SK-N-SH (cell line): ENCODE measurements around the gene SYNPR. TPM values are rescaled to one million over a fixed set of nuclear protein-coding genes. Genes with fewer than 3 reads are reported as not detected.
A peak's percentile ranks its signal among the peaks of the same experiment; 100 is the strongest.

Source experiments
- CTCF ChIA-PET: fragments of 300-600, 350-600 bp; formaldehyde crosslinking; extraction: SDS; loops from one replicate; lab custom pipeline; 2021; lab: Yijun Ruan, JAX
- POLR2A ChIA-PET: fragments of 350-600 bp; sonication (Branson Sonifier 250); formaldehyde crosslinking; extraction: SDS; loops from one replicate; lab custom pipeline; 2020; ENCODE audit warnings: antibody characterized with exemption, inconsistent platforms; lab: Yijun Ruan, JAX
- DNase-seq: peaks from one replicate; pipeline ENCODE4 v3.0.0; 2012
- H2AFZ ChIP-seq: fragments of 200-600 bp; sonication (generic); 2 replicates; pipeline ENCODE4 v1.8.1; 2016; ENCODE audit warnings: antibody characterized with exemption, mild to moderate bottlenecking, low read depth
- H3F3A ChIP-seq: fragments of 200-600 bp; sonication (generic); replicated peaks from 2 replicates; pipeline ENCODE3; 2016; ENCODE audit warnings: antibody characterized with exemption, mild to moderate bottlenecking; ENCODE audit not compliant: insufficient read depth
- H3K27ac ChIP-seq, 2 experiments: fragments of 200-500 bp in 1 of 2; fragments of 200-600 bp in 1 of 2; sonication (Bioruptor generic) in 1 of 2; sonication (generic), shearing (Covaris generic) in 1 of 2; 2 replicates each; pipeline versions ENCODE4 v1.5.1 to v1.6.1; 2014 to 2016; ENCODE audit warnings: low read depth in 2 of 2, inconsistent platforms in 1 of 2, low read length in 1 of 2, mild to moderate bottlenecking in 1 of 2, mixed read lengths in 1 of 2
- H3K27me3 ChIP-seq: fragments of 200-600 bp; sonication (generic), shearing (Covaris generic); 2 replicates; pipeline ENCODE4 v1.6.1; 2016; ENCODE audit warnings: mixed run types; ENCODE audit not compliant: insufficient read depth
- H3K36me3 ChIP-seq, 2 experiments: fragments of 200-500 bp in 1 of 2; fragments of 200-600 bp in 1 of 2; sonication (Bioruptor generic) in 1 of 2; sonication (generic) in 1 of 2; replicated peaks in 1 of 2; 2 replicates each; pipeline versions ENCODE3 to v1.5.1; 2014 to 2016; ENCODE audit warnings: low read length in 1 of 2, mild to moderate bottlenecking in 1 of 2; ENCODE audit not compliant: insufficient read depth in 2 of 2, control insufficient read depth in 1 of 2
- H3K4me1 ChIP-seq, 2 experiments: fragments of 200-500 bp in 1 of 2; fragments of 200-600 bp in 1 of 2; sonication (Bioruptor generic) in 1 of 2; sonication (generic), shearing (Covaris generic) in 1 of 2; 2 replicates each; pipeline versions ENCODE4 v1.5.1 to v1.6.1; 2014 to 2016; ENCODE audit warnings: low read depth in 1 of 2, low read length in 1 of 2, mixed run types in 1 of 2; ENCODE audit not compliant: insufficient read depth in 2 of 2, control insufficient read depth in 1 of 2
- H3K4me2 ChIP-seq: fragments of 200-600 bp; sonication (generic), shearing (Covaris generic); 2 replicates; pipeline ENCODE4 v1.6.1; 2017; ENCODE audit warnings: mixed run types
- H3K4me3 ChIP-seq, 2 experiments: fragments of 200-500 bp in 1 of 2; fragments of 200-600 bp in 1 of 2; sonication (Bioruptor generic) in 1 of 2; sonication (generic), shearing (Covaris generic) in 1 of 2; 2 replicates each; pipeline versions ENCODE4 v1.5.1 to v1.8.1; 2014 to 2016; ENCODE audit warnings: low read depth in 2 of 2, inconsistent platforms in 1 of 2, low read length in 1 of 2, mild to moderate bottlenecking in 1 of 2, mixed read lengths in 1 of 2, moderate library complexity in 1 of 2
- H3K79me2 ChIP-seq: fragments of 200-600 bp; sonication (generic); 2 replicates; pipeline ENCODE4 v1.8.1; 2017; ENCODE audit warnings: mild to moderate bottlenecking; ENCODE audit not compliant: insufficient read depth
- H3K9ac ChIP-seq: fragments of 200-600 bp; sonication (generic); 2 replicates; pipeline ENCODE4 v1.6.1; 2017; ENCODE audit warnings: mixed run types
- H3K9me2 ChIP-seq: fragments of 200-600 bp; sonication (generic); 2 replicates; pipeline ENCODE4 v1.6.1; 2017; ENCODE audit warnings: mixed run types
- H3K9me3 ChIP-seq: fragments of 200-600 bp; sonication (generic); 2 replicates; pipeline ENCODE4 v1.6.1; 2017; ENCODE audit warnings: mixed run types, mild to moderate bottlenecking, moderate library complexity
- H4K20me1 ChIP-seq: fragments of 200-600 bp; sonication (generic); 2 replicates; pipeline ENCODE4 v1.6.1; 2017; ENCODE audit warnings: mild to moderate bottlenecking, mixed run types; ENCODE audit not compliant: insufficient read depth
- EP300 ChIP-seq, 2 experiments: IDR thresholded peaks; 2 replicates each; pipeline versions ENCODE4 v1.4.0 to v1.6.1; 2012; ENCODE audit warnings: borderline replicate concordance in 1 of 2, low read depth in 1 of 2, low read length in 1 of 2
- RAD21 ChIP-seq: IDR thresholded peaks from 2 replicates; pipeline ENCODE4 v1.6.1; 2012; ENCODE audit warnings: mild to moderate bottlenecking, low read length
- SMC3 ChIP-seq: IDR thresholded peaks from 2 replicates; pipeline ENCODE4 v1.6.1; 2012; ENCODE audit warnings: low read depth, low read length, improper control_type of control experiment
- WGBS: methylation state at CpG from one replicate; pipeline ENCODE4 v1.1.6; 2017; ENCODE audit warnings: low lambda C conversion rate; 5-methylcytosine and 5-hydroxymethylcytosine counted together
- polyA plus RNA-seq, 3 experiments: library from polyadenylated mRNA; depleted of rRNA; stranded (reverse); fragments of >200 nt; gene quantifications; 2 replicates each; pipeline ENCODE4 v1.2.3, GENCODE V29; 2012
- TF ChIP-seq, protein P1 (sequence below): IDR thresholded peaks from 2 replicates; pipeline ENCODE4; 2012
- TF ChIP-seq, protein P2 (sequence below): fragments of 200-600 bp; sonication (generic); IDR thresholded peaks from 2 replicates; pipeline ENCODE4 v1.6.1; 2017; ENCODE audit warnings: antibody characterized with exemption, mild to moderate bottlenecking, moderate library complexity

The SYNPR gene
- polyA plus RNA-seq, 1 of the 3 experiments (the other 2 are of a cell fraction) = not detected

DNA sequence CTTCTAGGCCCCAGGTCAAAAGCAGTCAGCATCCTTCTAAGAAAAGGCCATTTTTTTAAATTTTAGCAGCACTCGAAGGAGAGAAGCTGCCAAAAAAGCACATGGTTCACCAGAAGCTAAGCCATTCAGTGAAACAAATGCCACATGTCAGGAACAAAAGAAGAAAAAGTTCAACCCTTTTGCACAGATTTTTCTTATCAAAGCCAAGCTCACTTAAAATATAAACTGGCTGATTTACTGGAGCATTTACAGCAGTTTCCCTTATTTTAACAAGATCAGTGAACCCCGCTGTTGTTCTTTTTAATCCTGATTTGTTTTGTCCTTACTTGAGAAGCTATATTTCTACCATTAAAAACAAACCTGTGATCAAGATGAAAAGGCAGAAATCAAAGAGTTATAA, 46.5 kb upstream of the SYNPR start:
- no peaks in the 10 kb centered on the region; a peak in 1 of 4 replicates for H3K4me1 ChIP-seq
- DNase-seq = no peak
- no peaks in the 10 kb centered on the region for H4K20me1 ChIP-seq
- TF ChIP-seq, protein P1, sequence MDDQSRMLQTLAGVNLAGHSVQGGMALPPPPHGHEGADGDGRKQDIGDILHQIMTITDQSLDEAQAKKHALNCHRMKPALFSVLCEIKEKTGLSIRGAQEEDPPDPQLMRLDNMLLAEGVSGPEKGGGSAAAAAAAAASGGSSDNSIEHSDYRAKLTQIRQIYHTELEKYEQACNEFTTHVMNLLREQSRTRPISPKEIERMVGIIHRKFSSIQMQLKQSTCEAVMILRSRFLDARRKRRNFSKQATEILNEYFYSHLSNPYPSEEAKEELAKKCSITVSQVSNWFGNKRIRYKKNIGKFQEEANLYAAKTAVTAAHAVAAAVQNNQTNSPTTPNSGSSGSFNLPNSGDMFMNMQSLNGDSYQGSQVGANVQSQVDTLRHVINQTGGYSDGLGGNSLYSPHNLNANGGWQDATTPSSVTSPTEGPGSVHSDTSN = no peak
- TF ChIP-seq EP300 (IDR thresholded peaks at IDR 0.05; ENCODE audit: borderline replicate concordance in 1 of 2, low read depth in 1 of 2, low read length in 1 of 2) = no peak
- no peak overlapping the region for H2AFZ ChIP-seq
- H3K9me2 ChIP-seq = no peaks in the 10 kb centered on the region
- no peaks in the 10 kb centered on the region for H3K79me2 ChIP-seq
- no peaks in the 10 kb centered on the region for H3K27me3 ChIP-seq
- ChIA-PET POLR2A (no interaction called here), CTCF (interaction anchor here (0.6 to 4.7 kb wide), 16 partner anchors 9 to 609 kb away, joined by 3 to 35 read pairs (median 3); no protein-coding TSS in a partner anchor)
- H3K4me3 ChIP-seq = no peak overlapping the region
- H3K9ac ChIP-seq = no peak overlapping the region
- H3K36me3 ChIP-seq = no peaks in the 10 kb centered on the region
- no peaks in the 10 kb centered on the region for H3F3A ChIP-seq
- H3K9me3 ChIP-seq = no peaks in the 10 kb centered on the region
- no peak overlapping the region for H3K4me2 ChIP-seq
- no peak overlapping the region for H3K27ac ChIP-seq
- 54% methylated on average over 2 of the region's 2 CpGs for WGBS

DNA sequence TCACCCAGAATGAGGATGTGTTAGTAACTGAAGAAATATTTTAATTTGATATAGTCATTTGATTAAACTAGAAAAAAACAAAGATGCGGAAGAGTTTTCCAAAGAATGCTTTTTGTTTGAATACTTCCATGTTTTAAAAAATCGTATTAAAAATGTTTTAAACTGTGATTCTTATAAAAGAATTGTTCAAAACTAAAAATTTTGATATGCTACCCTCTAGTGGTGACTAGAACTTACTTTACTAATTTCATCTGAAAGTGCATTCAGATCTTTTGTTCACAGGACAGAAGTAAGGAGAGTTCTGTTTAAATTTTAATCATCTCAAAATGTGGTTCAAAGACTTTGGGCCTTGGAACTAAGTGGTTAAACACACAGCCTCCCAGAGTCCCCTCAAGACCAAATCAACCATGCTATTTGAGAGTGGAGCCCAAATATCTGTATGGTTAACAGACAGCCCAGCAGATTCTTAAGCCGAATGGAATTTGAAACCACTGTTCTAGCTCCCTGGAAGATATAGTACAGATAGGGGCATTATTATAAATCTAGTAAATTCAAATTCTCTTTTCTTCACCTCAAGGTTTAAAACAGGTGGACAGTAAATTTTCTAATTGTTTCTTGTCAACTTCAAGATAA, 45.2 kb upstream of the SYNPR start:
- Histone ChIP-seq H3K27me3 (no peaks in the 10 kb centered on the region), H3K4me2 (no peak overlapping the region), H2AFZ (no peak overlapping the region), H3K4me1 (no peaks in the 10 kb centered on the region; a peak in 1 of 4 replicates), H3K9me2 (no peaks in the 10 kb centered on the region), H3K79me2 (no peaks in the 10 kb centered on the region), H3K27ac (no peak overlapping the region), H3K9me3 (no peaks in the 10 kb centered on the region), H3K9ac (no peak overlapping the region), H4K20me1 (no peaks in the 10 kb centered on the region), H3K4me3 (no peak overlapping the region), H3F3A (no peaks in the 10 kb centered on the region), H3K36me3 (no peaks in the 10 kb centered on the region)
- POLR2A ChIA-PET = no interaction called here
- CTCF ChIA-PET = interaction anchor here (0.6 to 4.7 kb wide), 20 partner anchors 11 to 610 kb away, joined by 3 to 35 read pairs (median 3); no protein-coding TSS in a partner anchor
- 47% methylated on average over 3 of the region's 3 CpGs for WGBS
- TF ChIP-seq, protein P1 = no peak
- TF ChIP-seq RAD21 (peak; percentile 41; the same call in 1 of the 2 replicates), SMC3 (0 out of 2 replicates have a peak, but pooled peaks have one; percentile 9)
- TF ChIP-seq, protein P2, sequence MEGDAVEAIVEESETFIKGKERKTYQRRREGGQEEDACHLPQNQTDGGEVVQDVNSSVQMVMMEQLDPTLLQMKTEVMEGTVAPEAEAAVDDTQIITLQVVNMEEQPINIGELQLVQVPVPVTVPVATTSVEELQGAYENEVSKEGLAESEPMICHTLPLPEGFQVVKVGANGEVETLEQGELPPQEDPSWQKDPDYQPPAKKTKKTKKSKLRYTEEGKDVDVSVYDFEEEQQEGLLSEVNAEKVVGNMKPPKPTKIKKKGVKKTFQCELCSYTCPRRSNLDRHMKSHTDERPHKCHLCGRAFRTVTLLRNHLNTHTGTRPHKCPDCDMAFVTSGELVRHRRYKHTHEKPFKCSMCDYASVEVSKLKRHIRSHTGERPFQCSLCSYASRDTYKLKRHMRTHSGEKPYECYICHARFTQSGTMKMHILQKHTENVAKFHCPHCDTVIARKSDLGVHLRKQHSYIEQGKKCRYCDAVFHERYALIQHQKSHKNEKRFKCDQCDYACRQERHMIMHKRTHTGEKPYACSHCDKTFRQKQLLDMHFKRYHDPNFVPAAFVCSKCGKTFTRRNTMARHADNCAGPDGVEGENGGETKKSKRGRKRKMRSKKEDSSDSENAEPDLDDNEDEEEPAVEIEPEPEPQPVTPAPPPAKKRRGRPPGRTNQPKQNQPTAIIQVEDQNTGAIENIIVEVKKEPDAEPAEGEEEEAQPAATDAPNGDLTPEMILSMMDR = peak; percentile 71
- DNase-seq = no peak
